HG03135 (cell line): ENCODE measurements around the gene COL25A1.

Experiments
- ATAC-seq: cut with Tn5 transposase; IDR thresholded peaks from one replicate; pipeline ENCODE4 v1.9.1; 2021; ENCODE audit warnings: mild to moderate bottlenecking, moderate library complexity; ENCODE audit not compliant: unreplicated experiment

The COL25A1 gene

GRCh38 chr4:109302361-109303139 is at the start of gene COL25A1:
TSS of gene COL25A1 (minus strand) at chr4:109302658.
- no peak for ATAC-seq

- no peak for ATAC-seq
Measured at GRCh38 chr4:109350121-109350520, 47.7 kb upstream of the COL25A1 start.

GRCh38 chr4:109334129-109335105 is 32.0 kb upstream of the COL25A1 start:
- ATAC-seq, result no peak

- ATAC-seq, result no peak
Measured at GRCh38 chr4:109332926-109333464, 30.5 kb upstream of the COL25A1 start.

GRCh38 chr4:109327641-109328040 is 25.2 kb upstream of the COL25A1 start:
- no peak for ATAC-seq

- ATAC-seq, result no peak
Measured at GRCh38 chr4:109325698-109326097, 23.2 kb upstream of the COL25A1 start.

- no peak for ATAC-seq
Measured at GRCh38 chr4:109323348-109323747, 20.9 kb upstream of the COL25A1 start.

- ATAC-seq, result no peak
Measured at GRCh38 chr4:109321232-109321631, 18.8 kb upstream of the COL25A1 start.

- no peak for ATAC-seq
Measured at GRCh38 chr4:109319684-109320083, 17.2 kb upstream of the COL25A1 start.

GRCh38 chr4:109319156-109319555 is 16.7 kb upstream of the COL25A1 start:
- ATAC-seq, result no peak

- no peak for ATAC-seq
Measured at GRCh38 chr4:109315818-109316217, 13.4 kb upstream of the COL25A1 start.

GRCh38 chr4:109315341-109315740 is 12.9 kb upstream of the COL25A1 start:
- no peak for ATAC-seq

- no peak for ATAC-seq
Measured at GRCh38 chr4:109313168-109314133, 11.0 kb upstream of the COL25A1 start.

- ATAC-seq, result no peak
Measured at GRCh38 chr4:109303140-109303496, 660 bp upstream of the COL25A1 start.

GRCh38 chr4:109301651-109302360 is 652 bp downstream of the COL25A1 start:
- ATAC-seq, result no peak

GRCh38 chr4:109298279-109299010 is 4.0 kb downstream of the COL25A1 start:
- no peak for ATAC-seq

- ATAC-seq, result no peak
Measured at GRCh38 chr4:109296527-109296926, 5.9 kb downstream of the COL25A1 start.

GRCh38 chr4:109295081-109295480 is 7.4 kb downstream of the COL25A1 start:
- no peak for ATAC-seq

- no peak for ATAC-seq
Measured at GRCh38 chr4:109294468-109295020, 7.9 kb downstream of the COL25A1 start.
